Stimulated activated CD4-positive, alpha-beta T cell treated with anti-CD3 and anti-CD28 coated beads, Interleukin-4, amount 100 ng/mL, for 24 hours (primary cell): ENCODE measurements around the gene NCBP2.
A peak's percentile ranks its signal among the peaks of the same experiment; 100 is the strongest.
"Not testable (repeated sequence)": the region's sequence is repeated elsewhere in the genome, so short reads cannot be mapped to it uniquely, and the experiment has no call there.

Experiments used
- DNase-seq: peaks from one replicate; pipeline ENCODE4 v3.0.0-alpha.2; 2020

NCBP2 gene

GRCh38 chr3:196967412-196968232 is 25.3 kb upstream of the NCBP2 start:
- DNase-seq, result no peak

GRCh38 chr3:196966526-196967401 is 24.4 kb upstream of the NCBP2 start:
- DNase-seq, result no peak

- no peak for DNase-seq
Measured at GRCh38 chr3:196965804-196966173, 23.5 kb upstream of the NCBP2 start.

GRCh38 chr3:196965112-196965803 is 22.9 kb upstream of the NCBP2 start:
- DNase-seq, result no peak

GRCh38 chr3:196963631-196963953 is 21.3 kb upstream of the NCBP2 start:
- no peak for DNase-seq

- DNase-seq, result no peak
Measured at GRCh38 chr3:196962930-196963630, 20.8 kb upstream of the NCBP2 start.

GRCh38 chr3:196962108-196962929 is 20.0 kb upstream of the NCBP2 start:
- no peak for DNase-seq

- DNase-seq, result no peak
Measured at GRCh38 chr3:196954832-196955231, 12.5 kb upstream of the NCBP2 start.

- no peak for DNase-seq
Measured at GRCh38 chr3:196951371-196951770, 9.0 kb upstream of the NCBP2 start.

GRCh38 chr3:196949750-196950149 is 7.4 kb upstream of the NCBP2 start:
- no peak for DNase-seq

- no peak for DNase-seq
Measured at GRCh38 chr3:196949285-196949619, 6.9 kb upstream of the NCBP2 start.

GRCh38 chr3:196948442-196949284 is 6.3 kb upstream of the NCBP2 start:
- DNase-seq, result no peak

- no peak for DNase-seq
Measured at GRCh38 chr3:196947860-196948441, 5.6 kb upstream of the NCBP2 start.

- no peak for DNase-seq
Measured at GRCh38 chr3:196947136-196947859, 5.0 kb upstream of the NCBP2 start.

- DNase-seq, result not testable (repeated sequence)
Measured at GRCh38 chr3:196944037-196944790, 1.9 kb upstream of the NCBP2 start.

- DNase-seq, result peak; percentile 17
Measured at GRCh38 chr3:196942915-196943277, 568 bp upstream of the NCBP2 start.

- peak; percentile 74 for DNase-seq
Measured at GRCh38 chr3:196941729-196942225, 551 bp downstream of the NCBP2 start.

- DNase-seq, result no peak
Measured at GRCh38 chr3:196938576-196938975, 3.8 kb downstream of the NCBP2 start.

GRCh38 chr3:196938124-196938523 is 4.2 kb downstream of the NCBP2 start:
- no peak for DNase-seq
